Spleen (tissue), 11 donors: ENCODE measurements around the gene RORB. TPM values are rescaled to one million over a fixed set of nuclear protein-coding genes. Genes with fewer than 3 reads are reported as not detected.

Experiments used
- DNase-seq: peaks from one replicate; pipeline ENCODE4 v3.0.0-alpha.2; 2020
- H3K27ac ChIP-seq, 8 donors: fragments of 200-600 bp; sonication (generic) in 7 of 8; 1 replicate in 4 of 8; 2 replicates in 4 of 8; pipeline versions ENCODE4 v1.5.0 to v1.8.0; 2016 to 2021; ENCODE audit warnings: inconsistent platforms in 4 of 8, mild to moderate bottlenecking in 4 of 8, moderate library complexity in 1 of 8
- H3K27me3 ChIP-seq, 7 donors: fragments of 200-600 bp; sonication (generic) in 6 of 7; replicated peaks in 1 of 7; 1 replicate in 4 of 7; 2 replicates in 3 of 7; pipeline versions ENCODE4 v1.5.0 to v1.8.0; 2016 to 2021; ENCODE audit warnings: inconsistent platforms in 3 of 7, mild to moderate bottlenecking in 1 of 7
- H3K36me3 ChIP-seq, 6 donors: fragments of 200-600 bp; sonication (generic) in 5 of 6; 1 replicate in 4 of 6; 2 replicates in 2 of 6; pipeline versions ENCODE4 v1.5.0 to v1.8.0; 2016 to 2021; ENCODE audit warnings: inconsistent platforms in 2 of 6
- H3K4me1 ChIP-seq, 6 donors: fragments of 200-600 bp; sonication (generic) in 5 of 6; 1 replicate in 3 of 6; 2 replicates in 3 of 6; pipeline versions ENCODE4 v1.5.0 to v1.8.0; 2016 to 2021; ENCODE audit warnings: inconsistent platforms in 3 of 6
- H3K4me3 ChIP-seq, 8 donors: fragments of 200-600 bp; sonication (generic) in 7 of 8; 1 replicate in 4 of 8; 2 replicates in 4 of 8; pipeline versions ENCODE4 v1.5.0 to v1.8.0; 2016 to 2021; ENCODE audit warnings: inconsistent platforms in 4 of 8, mild to moderate bottlenecking in 4 of 8, moderate library complexity in 2 of 8
- H3K9me3 ChIP-seq, 8 donors: fragments of 200-600 bp; sonication (generic) in 7 of 8; 1 replicate in 4 of 8; 2 replicates in 4 of 8; pipeline versions ENCODE4 v1.5.0 to v1.8.0; 2016 to 2021; ENCODE audit warnings: inconsistent platforms in 4 of 8
- POLR2A ChIP-seq, 3 donors: fragments of 450-650 bp; IDR thresholded peaks; one replicate each; pipeline ENCODE4 v1.5.1; 2017; ENCODE audit warnings: antibody characterized with exemption in 3 of 3, mild to moderate bottlenecking in 1 of 3
- POLR2AphosphoS5 ChIP-seq, 3 donors: sonication (generic); formaldehyde crosslinking; IDR thresholded peaks; one replicate each; pipeline ENCODE4 v1.5.1; 2017; ENCODE audit warnings: antibody characterized with exemption in 3 of 3
- WGBS, 5 donors: extraction: QIAGEN DNeasy Blood & Tissue Kit in 3 of 5; methylation state at CpG; one replicate each; pipeline versions ENCODE4 v1.1.5 to v1.1.7; 2013 to 2018; 5-methylcytosine and 5-hydroxymethylcytosine counted together
- intact Hi-C: fragments of 100-400 bp; cut with DNase I; formaldehyde crosslinking; loops from one replicate; pipeline ENCODE4 v1.15.0; 2023; ENCODE audit warnings: low total_unique reads
- polyA plus RNA-seq, 3 donors: library from polyadenylated mRNA; stranded (reverse); fragments of 200-250 nt; gene quantifications; one replicate each; pipeline ENCODE4 v1.2.1, GENCODE V29; 2013
- total RNA-seq, 7 donors: library from RNA; depleted of rRNA in 3 of 7; stranded (reverse); fragments of >200 nt in 3 of 7; fragmentation: NEBNext Ultra II Directional in 4 of 7; extraction: Animal tissue kit (Norgen Biotek cat#: 25700) in 4 of 7; gene quantifications; one replicate each; pipeline versions ENCODE4 v1.1.0 to v1.2.1, GENCODE V29; 2016 to 2021
- TF ChIP-seq, protein P1 (sequence below), 11 experiments: fragments of 200-600 bp in 7 of 11; fragments of 450-650 bp in 4 of 11; sonication (generic) in 4 of 11; IDR thresholded peaks in 8 of 11; conservative IDR thresholded peaks in 3 of 11; 1 replicate in 7 of 11; 2 replicates in 4 of 11; pipeline versions ENCODE4 v1.4.0 to v1.8.0; 2016 to 2021; ENCODE audit warnings: antibody characterized with exemption in 11 of 11, inconsistent platforms in 4 of 11, mild to moderate bottlenecking in 1 of 11
- donor health status: healthy with polysubstance abuse.
- donor health status: DM: no; HTN: no; CAD: no; lungs with moderate emphysema.
- donor health status: DM: no; HTN: no; CAD: no.
- donor health status: Bipolar disorder and iron deficiency.
- donor health status: healthy.
- donor health status: DM: no; HTN: no; CAD: no.
- donor health status: DM: yes; HTN: yes; CAD: no.

RORB gene
- total and polyA plus RNA-seq, 10 donors, result 0.02 to 0.18 (median 0.09) TPM; not detected in 2

DNA sequence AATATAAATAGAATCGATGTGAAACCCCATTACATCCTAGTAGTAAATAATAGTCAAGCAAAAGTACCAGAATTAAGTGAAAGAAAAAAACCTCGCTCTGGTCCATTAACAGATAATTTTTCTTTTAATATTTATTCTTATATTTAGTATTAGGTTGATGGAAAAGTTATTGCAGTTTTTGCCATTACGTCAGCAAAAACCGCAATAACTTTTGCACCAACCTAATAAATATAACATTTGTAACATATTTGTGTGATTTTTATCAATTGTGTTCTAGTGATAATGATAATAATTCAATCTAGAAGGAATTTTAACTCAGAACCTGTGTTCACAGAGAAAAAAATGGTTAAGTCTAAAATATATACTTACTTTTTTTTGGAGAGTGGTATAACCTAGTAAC, 16.1 kb downstream of the RORB start:
- WGBS, 5 donors, result 83 to 91% (median 87%) methylated on average over 4 of the region's 4 CpGs
- TF ChIP-seq, protein P1, sequence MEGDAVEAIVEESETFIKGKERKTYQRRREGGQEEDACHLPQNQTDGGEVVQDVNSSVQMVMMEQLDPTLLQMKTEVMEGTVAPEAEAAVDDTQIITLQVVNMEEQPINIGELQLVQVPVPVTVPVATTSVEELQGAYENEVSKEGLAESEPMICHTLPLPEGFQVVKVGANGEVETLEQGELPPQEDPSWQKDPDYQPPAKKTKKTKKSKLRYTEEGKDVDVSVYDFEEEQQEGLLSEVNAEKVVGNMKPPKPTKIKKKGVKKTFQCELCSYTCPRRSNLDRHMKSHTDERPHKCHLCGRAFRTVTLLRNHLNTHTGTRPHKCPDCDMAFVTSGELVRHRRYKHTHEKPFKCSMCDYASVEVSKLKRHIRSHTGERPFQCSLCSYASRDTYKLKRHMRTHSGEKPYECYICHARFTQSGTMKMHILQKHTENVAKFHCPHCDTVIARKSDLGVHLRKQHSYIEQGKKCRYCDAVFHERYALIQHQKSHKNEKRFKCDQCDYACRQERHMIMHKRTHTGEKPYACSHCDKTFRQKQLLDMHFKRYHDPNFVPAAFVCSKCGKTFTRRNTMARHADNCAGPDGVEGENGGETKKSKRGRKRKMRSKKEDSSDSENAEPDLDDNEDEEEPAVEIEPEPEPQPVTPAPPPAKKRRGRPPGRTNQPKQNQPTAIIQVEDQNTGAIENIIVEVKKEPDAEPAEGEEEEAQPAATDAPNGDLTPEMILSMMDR (IDR thresholded peaks at IDR 0.05 in 8 of 11, conservative IDR thresholded peaks at IDR 0.05 in 3 of 11), result no peak
- no peak for TF ChIP-seq POLR2A (IDR thresholded peaks at IDR 0.05)
- TF ChIP-seq POLR2AphosphoS5 (IDR thresholded peaks at IDR 0.05), result no peak
- H3K4me1 ChIP-seq, result no peaks in the 10 kb centered on the region
- no peak overlapping the region for H3K4me3 ChIP-seq
- DNase-seq, result no peak
- intact Hi-C loops, result no loop called here
- no peaks in the 10 kb centered on the region for H3K9me3 ChIP-seq
- no peaks in the 10 kb centered on the region for H3K27me3 ChIP-seq
- H3K36me3 ChIP-seq, result no peaks in the 10 kb centered on the region
- no peak overlapping the region for H3K27ac ChIP-seq

- Histone ChIP-seq H3K27me3 (no peaks in the 10 kb centered on the region), H3K9me3 (no peaks in the 10 kb centered on the region), H3K4me1 (no peaks in the 10 kb centered on the region), H3K36me3 (no peaks in the 10 kb centered on the region), H3K4me3 (no peak overlapping the region), H3K27ac (no peak overlapping the region)
- intact Hi-C loops, result no loop called here
- TF ChIP-seq POLR2A (IDR thresholded peaks at IDR 0.05) (no peak), POLR2AphosphoS5 (IDR thresholded peaks at IDR 0.05) (no peak)
- TF ChIP-seq, protein P1 (IDR thresholded peaks at IDR 0.05 in 8 of 11, conservative IDR thresholded peaks at IDR 0.05 in 3 of 11), result no peak
- WGBS, 5 donors, result 78 to 87% (median 83%) methylated on average over 4 of the region's 4 CpGs
- no peak for DNase-seq
These were observed 20.1 kb downstream of the RORB start for GRCh38 chr9:74517188-74517587.

DNA sequence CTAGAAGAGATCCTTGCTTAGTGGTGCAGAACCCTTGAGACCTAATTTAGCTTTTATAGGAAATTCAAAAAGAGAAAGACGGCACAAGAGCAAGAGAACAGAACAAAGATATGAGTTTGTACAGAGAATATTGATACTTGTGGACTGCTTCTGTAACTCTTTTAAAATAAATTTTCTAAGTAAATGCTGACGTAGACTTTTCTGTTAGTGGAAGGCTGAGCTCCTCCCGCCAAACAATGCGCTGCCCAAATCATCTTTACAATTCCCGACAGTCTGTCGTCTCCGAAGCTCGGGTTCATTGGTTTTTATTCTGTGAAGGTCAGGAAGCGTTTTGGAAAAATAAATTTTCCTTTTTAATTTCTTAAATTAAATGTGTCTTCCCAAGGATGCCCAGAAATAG, 22.3 kb downstream of the RORB start:
- 90 to 94% (median 93%) methylated on average over 9 of the region's 9 CpGs for WGBS, 5 donors

DNA sequence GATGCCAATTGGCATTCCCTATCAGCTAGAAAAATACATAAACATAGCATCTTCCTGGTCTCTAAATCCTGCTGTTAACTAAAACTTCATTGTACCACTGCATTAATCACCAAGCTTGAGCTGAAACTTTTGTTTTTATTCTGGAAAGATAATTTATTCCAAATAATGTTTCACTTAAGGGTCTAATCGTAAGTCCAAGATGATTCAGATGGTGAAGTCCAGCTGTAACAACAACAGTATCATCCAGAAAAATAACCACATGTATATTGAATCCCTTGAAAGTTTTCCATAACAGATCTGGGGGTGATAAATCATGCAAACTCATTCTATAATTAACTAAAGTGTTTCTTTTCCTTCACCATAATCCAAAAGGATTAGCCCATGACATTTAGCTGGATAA, 23.9 kb downstream of the RORB start:
- Histone ChIP-seq H3K4me1 (no peaks in the 10 kb centered on the region), H3K27ac (no peak overlapping the region), H3K27me3 (no peaks in the 10 kb centered on the region), H3K36me3 (no peaks in the 10 kb centered on the region), H3K9me3 (no peaks in the 10 kb centered on the region), H3K4me3 (no peak overlapping the region)
- intact Hi-C loops, result no loop called here
- DNase-seq, result no peak
- 67 to 81% (median 73%) methylated on average over 1 of the region's 1 CpG for WGBS, 5 donors
- TF ChIP-seq, protein P1 (IDR thresholded peaks at IDR 0.05 in 8 of 11, conservative IDR thresholded peaks at IDR 0.05 in 3 of 11), result no peak
- no peak for TF ChIP-seq POLR2A (IDR thresholded peaks at IDR 0.05)
- TF ChIP-seq POLR2AphosphoS5 (IDR thresholded peaks at IDR 0.05), result no peak

More for the DNA sequence above, 22.3 kb downstream of the RORB start:
- DNase-seq, result no peak
- intact Hi-C loops, result no loop called here
- no peak overlapping the region for H3K27ac ChIP-seq
- no peak overlapping the region for H3K4me3 ChIP-seq
- no peaks in the 10 kb centered on the region for H3K36me3 ChIP-seq
- H3K27me3 ChIP-seq, result no peaks in the 10 kb centered on the region
- no peak for TF ChIP-seq POLR2A (IDR thresholded peaks at IDR 0.05)
- no peak for TF ChIP-seq POLR2AphosphoS5 (IDR thresholded peaks at IDR 0.05)
- TF ChIP-seq, protein P1 (IDR thresholded peaks at IDR 0.05 in 8 of 11, conservative IDR thresholded peaks at IDR 0.05 in 3 of 11), result no peak
- H3K9me3 ChIP-seq, result no peaks in the 10 kb centered on the region
- H3K4me1 ChIP-seq, result no peaks in the 10 kb centered on the region
